Type B pancreatic cell (in vitro differentiated cells): ENCODE results near the gene TSLP. TPM values are rescaled to one million over a fixed set of nuclear protein-coding genes. Genes with fewer than 3 reads are reported as not detected.

Experiments
- DNase-seq: peaks from one replicate; pipeline ENCODE4 v3.0.0; 2021; ENCODE audit warnings: mixed read lengths; ENCODE audit not compliant: unreplicated experiment; ENCODE audit errors: extremely low spot score
- H3K27ac Mint-ChIP-seq: 2 replicates; pipeline ENCODE4 v1.8.0; 2021; ENCODE audit warnings: mild to moderate bottlenecking, mixed read lengths
- H3K27me3 Mint-ChIP-seq: 2 replicates; pipeline ENCODE4 v1.8.0; 2021; ENCODE audit warnings: mixed read lengths
- H3K36me3 Mint-ChIP-seq: 2 replicates; pipeline ENCODE4 v1.8.0; 2021; ENCODE audit warnings: mixed read lengths
- H3K4me1 Mint-ChIP-seq: one replicate; pipeline ENCODE4 v1.8.0; 2021; ENCODE audit warnings: mixed read lengths; ENCODE audit not compliant: unreplicated experiment
- H3K4me3 Mint-ChIP-seq: 2 replicates; pipeline ENCODE4 v1.8.0; 2021; ENCODE audit warnings: mild to moderate bottlenecking, mixed read lengths
- H3K9me3 Mint-ChIP-seq: 2 replicates; pipeline ENCODE4 v1.8.0; 2021; ENCODE audit warnings: mixed read lengths
- long read RNA-seq: library from polyadenylated mRNA; unstranded; transcript quantifications from one replicate; pipeline ENCODE4 v2.0.0, GENCODE V29; 2020
- total RNA-seq: library from RNA; stranded (reverse); gene quantifications from 2 replicates; pipeline ENCODE4 v1.2.1, GENCODE V29; 2021; ENCODE audit warnings: low replicate concordance
- TF ChIP-seq, protein P1 (sequence below): fragments of 200-600 bp; sonication (generic); conservative IDR thresholded peaks from 2 replicates; pipeline ENCODE4 v1.5.0; 2021; ENCODE audit warnings: antibody characterized with exemption, mild to moderate bottlenecking

Gene TSLP
- not detected in 2 replicates for total RNA-seq
- long read RNA-seq = 0 reads

DNA sequence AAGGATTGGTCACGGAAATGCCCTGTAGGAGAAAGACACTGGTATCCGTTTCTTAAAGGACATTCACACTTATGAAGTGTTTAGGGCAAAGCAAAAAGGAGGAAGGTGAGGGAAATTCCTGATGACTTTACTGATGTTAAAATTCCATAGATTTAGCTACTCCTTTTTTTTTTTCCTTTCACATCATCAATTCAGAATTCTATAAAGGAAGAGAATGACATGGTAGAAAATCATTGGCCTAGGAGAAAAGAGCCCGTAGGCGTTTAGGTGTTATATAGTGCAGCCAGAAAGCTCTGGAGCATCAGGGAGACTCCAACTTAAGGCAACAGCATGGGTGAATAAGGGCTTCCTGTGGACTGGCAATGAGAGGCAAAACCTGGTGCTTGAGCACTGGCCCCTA, at the start of gene TSLP:
Gene TSLP (plus strand): TSS at position 301 of the 400 bp plus-strand sequence. CDS start 178 bp downstream, outside the sequence.
- H3K9me3 Mint-ChIP-seq = no peaks in the 10 kb centered on the region
- H3K27me3 Mint-ChIP-seq = peaks cover 99% of the 10 kb centered on the region
- H3K4me1 Mint-ChIP-seq = peaks cover 5% of the 10 kb centered on the region
- no peak for DNase-seq
- TF ChIP-seq, protein P1, sequence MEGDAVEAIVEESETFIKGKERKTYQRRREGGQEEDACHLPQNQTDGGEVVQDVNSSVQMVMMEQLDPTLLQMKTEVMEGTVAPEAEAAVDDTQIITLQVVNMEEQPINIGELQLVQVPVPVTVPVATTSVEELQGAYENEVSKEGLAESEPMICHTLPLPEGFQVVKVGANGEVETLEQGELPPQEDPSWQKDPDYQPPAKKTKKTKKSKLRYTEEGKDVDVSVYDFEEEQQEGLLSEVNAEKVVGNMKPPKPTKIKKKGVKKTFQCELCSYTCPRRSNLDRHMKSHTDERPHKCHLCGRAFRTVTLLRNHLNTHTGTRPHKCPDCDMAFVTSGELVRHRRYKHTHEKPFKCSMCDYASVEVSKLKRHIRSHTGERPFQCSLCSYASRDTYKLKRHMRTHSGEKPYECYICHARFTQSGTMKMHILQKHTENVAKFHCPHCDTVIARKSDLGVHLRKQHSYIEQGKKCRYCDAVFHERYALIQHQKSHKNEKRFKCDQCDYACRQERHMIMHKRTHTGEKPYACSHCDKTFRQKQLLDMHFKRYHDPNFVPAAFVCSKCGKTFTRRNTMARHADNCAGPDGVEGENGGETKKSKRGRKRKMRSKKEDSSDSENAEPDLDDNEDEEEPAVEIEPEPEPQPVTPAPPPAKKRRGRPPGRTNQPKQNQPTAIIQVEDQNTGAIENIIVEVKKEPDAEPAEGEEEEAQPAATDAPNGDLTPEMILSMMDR = no peak
- H3K27ac Mint-ChIP-seq = no peak within 1 kb of the TSS
- peak within 1 kb of the TSS; percentile 92 for H3K4me3 Mint-ChIP-seq
- no peaks in the 10 kb centered on the region for H3K36me3 Mint-ChIP-seq

DNA sequence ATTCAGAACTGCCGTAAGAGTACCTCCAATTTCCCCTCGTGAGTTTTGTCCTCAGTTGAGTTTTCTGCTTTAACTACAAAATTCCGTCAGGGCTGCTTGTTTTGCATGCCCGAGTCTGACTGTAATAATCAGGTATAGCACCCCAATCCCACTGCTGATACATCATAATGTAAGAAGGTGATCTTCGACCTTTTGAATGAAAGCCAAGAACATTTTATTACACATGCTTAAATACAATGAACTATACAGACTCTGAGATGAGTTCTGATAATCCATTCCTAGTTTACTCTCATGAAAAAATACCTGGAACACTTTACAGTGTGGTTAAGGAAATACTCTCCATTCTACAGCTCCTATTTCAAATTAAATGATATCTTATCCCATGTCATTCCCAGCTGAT, 49.2 kb upstream of the TSLP start:
- TF ChIP-seq, protein P1 = no peak
- no peak for DNase-seq
- peaks cover 19% of the 10 kb centered on the region for H3K27me3 Mint-ChIP-seq
- H3K9me3 Mint-ChIP-seq = no peaks in the 10 kb centered on the region
- H3K36me3 Mint-ChIP-seq = no peaks in the 10 kb centered on the region
- H3K27ac Mint-ChIP-seq = no peak overlapping the region
- H3K4me1 Mint-ChIP-seq = no peaks in the 10 kb centered on the region
- H3K4me3 Mint-ChIP-seq = no peak overlapping the region

DNA sequence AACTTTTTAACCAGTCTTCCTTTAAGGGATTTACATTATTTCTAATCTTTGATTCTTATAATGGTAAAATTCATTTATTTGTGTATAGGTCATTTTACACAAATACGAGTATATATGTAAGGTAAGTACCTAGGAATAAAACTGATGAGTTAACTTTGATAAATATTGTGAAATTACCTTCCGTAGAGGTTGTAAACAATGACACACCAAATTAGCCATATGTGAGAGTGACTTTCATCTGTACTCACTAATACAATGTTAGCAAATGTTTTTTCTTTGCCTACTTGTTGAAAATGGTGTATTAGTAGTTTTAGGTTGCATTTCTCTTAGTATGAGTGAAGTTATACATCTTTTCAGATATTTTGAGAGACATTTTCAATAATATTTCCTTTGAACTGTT, 42.6 kb upstream of the TSLP start:
- Mint-ChIP-seq H3K27me3 (peaks cover 9% of the 10 kb centered on the region), H3K4me3 (no peak overlapping the region), H3K9me3 (no peaks in the 10 kb centered on the region), H3K36me3 (no peaks in the 10 kb centered on the region), H3K27ac (no peak overlapping the region), H3K4me1 (no peaks in the 10 kb centered on the region)
- TF ChIP-seq, protein P1 = no peak
- no peak for DNase-seq

DNA sequence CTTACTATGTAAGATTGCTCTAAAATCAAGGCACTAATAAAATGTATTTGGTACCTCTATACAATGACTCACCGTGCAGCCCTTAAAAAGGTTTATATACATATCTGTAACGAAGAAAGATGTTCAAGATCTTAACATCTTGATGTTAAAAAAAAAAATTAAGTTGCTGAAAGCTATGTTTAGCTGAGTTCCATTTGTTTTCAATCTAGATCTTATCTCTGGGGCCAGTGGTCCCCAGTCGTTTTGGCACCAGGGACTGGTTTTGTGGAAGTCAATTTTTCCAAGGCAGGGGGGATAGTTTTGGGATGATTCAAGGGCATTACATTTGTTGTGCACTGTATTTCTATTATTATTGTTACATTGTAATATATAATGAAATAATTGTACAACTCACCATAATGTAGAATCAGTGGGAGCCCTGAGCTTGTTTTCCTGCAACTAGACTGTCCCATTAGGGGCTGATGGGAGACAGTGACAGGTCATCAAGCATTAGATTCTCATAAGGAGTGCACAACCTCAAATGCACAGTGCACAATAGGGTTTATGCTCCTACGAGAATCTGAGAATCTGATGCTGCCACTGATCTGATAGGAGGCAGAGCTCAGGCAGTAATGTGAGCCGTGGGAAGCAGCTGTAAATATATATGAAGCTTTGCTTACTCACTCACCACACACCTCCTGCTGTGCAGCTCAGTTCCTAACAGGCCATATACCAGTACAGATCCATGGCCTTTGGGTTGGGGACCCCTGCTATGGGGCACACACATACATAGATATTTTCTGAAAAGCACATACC, 27.6 kb upstream of the TSLP start:
- H3K4me3 Mint-ChIP-seq = no peak overlapping the region
- no peak for DNase-seq
- no peaks in the 10 kb centered on the region for H3K36me3 Mint-ChIP-seq
- no peak overlapping the region for H3K27ac Mint-ChIP-seq
- peaks cover under 1% of the 10 kb centered on the region for H3K27me3 Mint-ChIP-seq
- TF ChIP-seq, protein P1 = no peak
- no peaks in the 10 kb centered on the region for H3K4me1 Mint-ChIP-seq
- H3K9me3 Mint-ChIP-seq = no peaks in the 10 kb centered on the region

DNA sequence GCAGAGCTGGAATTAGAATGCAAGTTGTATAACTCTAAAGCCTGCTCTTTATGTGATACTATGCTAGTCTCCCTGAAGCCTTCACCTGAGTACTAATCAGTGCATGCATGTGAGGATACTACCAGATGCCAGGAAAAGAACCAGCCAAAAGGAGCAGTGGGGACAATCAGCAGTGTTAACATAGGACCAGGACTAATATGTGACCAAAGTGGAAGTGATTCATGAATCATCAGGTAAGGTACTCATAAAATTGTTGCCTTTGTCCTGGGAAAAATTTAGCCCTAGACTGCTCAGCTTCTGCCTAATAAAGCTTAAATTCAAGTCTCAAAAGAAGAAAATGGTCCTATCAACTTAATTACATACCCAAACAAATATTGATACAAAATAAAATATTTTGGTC, 13.4 kb upstream of the TSLP start:
- H3K9me3 Mint-ChIP-seq = no peaks in the 10 kb centered on the region
- TF ChIP-seq, protein P1 = no peak
- H3K4me1 Mint-ChIP-seq = no peaks in the 10 kb centered on the region
- H3K4me3 Mint-ChIP-seq = no peak overlapping the region
- H3K36me3 Mint-ChIP-seq = no peaks in the 10 kb centered on the region
- no peak for DNase-seq
- peaks cover 29% of the 10 kb centered on the region for H3K27me3 Mint-ChIP-seq
- H3K27ac Mint-ChIP-seq = no peak overlapping the region
